ENCODE results near the gene KRTAP4-7.
"Not testable (repeated sequence)": the region's sequence is repeated elsewhere in the genome, so short reads cannot be mapped to it uniquely, and the experiment has no call there.

Gene KRTAP4-7

DNA sequence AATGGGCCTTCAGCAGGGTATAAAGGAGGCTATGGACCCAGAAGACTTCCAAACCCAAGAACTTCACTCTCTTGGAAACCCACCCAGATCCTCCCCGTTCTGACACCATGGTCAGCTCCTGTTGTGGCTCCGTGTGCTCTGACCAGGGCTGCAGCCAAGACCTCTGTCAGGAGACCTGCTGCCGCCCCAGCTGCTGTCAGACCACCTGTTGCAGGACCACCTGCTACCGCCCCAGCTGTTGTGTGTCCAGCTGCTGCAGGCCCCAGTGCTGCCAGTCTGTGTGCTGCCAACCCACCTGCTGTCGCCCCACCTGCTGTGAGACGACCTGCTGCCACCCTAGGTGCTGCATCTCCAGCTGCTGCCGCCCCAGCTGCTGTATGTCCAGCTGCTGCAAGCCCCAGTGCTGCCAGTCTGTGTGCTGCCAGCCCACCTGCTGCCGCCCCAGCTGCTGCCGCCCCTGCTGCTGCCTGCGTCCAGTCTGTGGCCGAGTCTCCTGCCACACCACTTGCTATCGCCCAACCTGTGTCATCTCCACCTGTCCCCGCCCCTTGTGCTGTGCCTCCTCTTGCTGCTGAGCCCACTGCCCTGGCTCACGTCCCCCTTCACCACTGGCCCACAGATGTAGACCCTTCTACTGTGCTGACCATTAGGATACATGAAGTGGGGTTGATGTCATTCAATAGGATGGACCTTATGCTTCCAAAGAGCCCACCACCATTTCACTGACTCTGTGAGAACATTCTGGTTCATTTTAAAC is at the start of gene KRTAP4-7:
Gene KRTAP4-7, plus strand, starts transcription at position 51 of the 757 bp plus-strand sequence. Its CDS starts 57 bp downstream, at position 108.
- not testable (repeated sequence) for DNase-seq (ENCODE audit: extremely low read depth in 1 of 2, low read depth in 1 of 2)

DNA sequence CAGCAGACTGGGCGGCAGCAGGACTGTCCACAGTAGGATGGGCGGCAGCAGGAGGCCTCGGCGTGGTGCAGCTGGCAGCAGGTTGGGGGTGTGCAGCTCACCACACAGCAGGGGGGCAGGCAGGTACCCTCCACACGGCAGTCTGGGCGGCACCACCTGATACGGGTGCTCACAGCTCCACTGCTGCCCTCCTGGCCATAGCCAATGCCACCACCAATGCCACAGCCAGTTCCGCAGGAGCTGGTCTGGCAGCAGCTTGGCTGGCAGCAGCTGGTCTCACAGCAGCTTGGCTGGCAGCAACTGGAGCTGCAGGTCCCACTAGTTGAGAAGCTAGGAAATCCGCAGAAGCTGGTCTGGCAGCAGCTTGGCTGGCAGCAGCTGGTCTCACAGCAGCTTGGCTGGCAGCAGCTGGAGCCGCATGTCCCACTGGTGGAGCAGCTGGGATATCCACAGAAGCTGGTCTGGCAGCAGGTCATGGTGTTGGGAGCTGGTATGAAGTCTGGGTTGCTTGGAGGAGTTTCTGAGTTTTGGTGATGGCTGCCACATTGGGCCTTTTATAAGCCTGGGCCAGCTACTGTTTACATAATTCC is 49.5 kb upstream of the KRTAP4-7 start, which contains the start of gene KRTAP1-3:
Gene KRTAP1-3, minus strand, starts transcription at position 529 of the 590 bp plus-strand sequence. Its CDS starts 53 bp downstream, at position 476.
- DNase-seq (ENCODE audit: extremely low read depth in 1 of 2, low read depth in 1 of 2), result not testable (repeated sequence)

DNA sequence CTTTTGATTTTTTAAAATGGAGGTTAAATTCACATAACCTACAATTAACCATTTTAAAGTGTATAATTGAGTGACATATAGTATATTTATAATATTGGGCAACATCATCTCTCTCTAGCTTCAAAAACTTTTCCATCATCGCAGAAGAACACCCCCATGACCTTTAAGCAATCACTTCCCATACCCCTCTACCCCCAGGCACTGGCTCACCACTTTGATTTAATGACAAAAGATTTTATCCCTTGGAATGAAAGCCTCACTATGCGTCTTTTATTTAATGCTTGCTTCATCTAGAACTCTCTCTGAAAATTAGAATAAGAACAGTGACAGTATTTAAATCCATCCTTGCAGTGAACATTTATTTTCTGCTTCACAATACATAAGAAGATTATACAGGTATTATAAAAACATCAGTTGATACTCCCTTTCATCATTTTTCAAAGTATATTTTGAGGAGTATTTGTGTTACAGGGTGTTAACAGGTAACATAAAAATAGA is 46.0 kb upstream of the KRTAP4-7 start:
- no peak for DNase-seq (ENCODE audit: extremely low read depth in 1 of 2, low read depth in 1 of 2)

GRCh38 chr17:41040783-41041571 is 43.0 kb upstream of the KRTAP4-7 start, which contains the start of gene KRTAP1-1:
Gene KRTAP1-1 (minus strand): TSS chr17:41041450. CDS start chr17:41041397, 53 bp downstream.
- not testable (repeated sequence) for DNase-seq (ENCODE audit: extremely low read depth in 1 of 2, low read depth in 1 of 2)

GRCh38 chr17:41042953-41043352 is 41.0 kb upstream of the KRTAP4-7 start:
- no peak for DNase-seq (ENCODE audit: extremely low read depth in 1 of 2, low read depth in 1 of 2)

DNA sequence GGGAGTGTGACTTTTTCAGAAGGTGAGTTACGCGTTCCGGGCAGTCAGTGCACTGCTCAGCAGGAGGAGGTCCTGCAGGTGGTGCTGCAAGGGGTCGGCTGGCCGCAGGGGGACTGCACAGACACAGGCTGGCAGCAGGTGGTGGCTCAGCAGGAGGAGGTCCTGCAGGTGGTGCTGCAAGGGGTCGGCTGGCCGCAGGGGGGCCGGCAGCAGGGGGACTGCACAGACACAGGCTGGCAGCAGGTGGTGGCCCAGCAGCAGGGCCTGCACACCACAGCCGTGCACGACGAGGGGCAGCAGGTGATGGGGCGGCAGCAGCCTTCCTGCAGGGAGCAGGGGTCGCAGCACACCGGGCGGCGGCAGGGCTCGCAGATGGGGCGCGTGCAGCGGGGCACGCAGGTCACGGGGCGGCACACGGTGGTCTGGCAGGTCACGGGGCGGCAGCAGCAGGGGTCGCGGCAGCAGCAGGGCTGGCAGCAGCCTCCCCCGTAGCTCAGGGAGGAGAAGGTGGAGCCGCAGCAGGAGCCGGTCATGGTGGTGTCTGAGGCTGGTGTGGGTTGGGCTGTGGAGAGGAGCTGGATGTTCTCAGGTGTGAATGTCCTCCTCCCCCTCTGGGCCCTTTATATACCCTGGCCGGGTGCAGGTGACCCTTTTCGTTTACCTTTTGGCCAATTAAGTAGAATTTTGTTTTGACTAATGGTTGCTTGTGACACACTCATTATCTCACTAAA is 37.0 kb upstream of the KRTAP4-7 start, which contains the start of gene KRTAP2-1:
Gene KRTAP2-1, minus strand, starts transcription at position 582 of the 731 bp plus-strand sequence. Its CDS starts 49 bp downstream, at position 533.
- not testable (repeated sequence) for DNase-seq (ENCODE audit: extremely low read depth in 1 of 2, low read depth in 1 of 2)

- DNase-seq (ENCODE audit: extremely low read depth in 1 of 2, low read depth in 1 of 2), result no peak
These were observed 35.5 kb upstream of the KRTAP4-7 start for GRCh38 chr17:41048441-41048840.

- no peak for DNase-seq (ENCODE audit: extremely low read depth in 1 of 2, low read depth in 1 of 2)
These were observed 34.8 kb upstream of the KRTAP4-7 start for GRCh38 chr17:41049110-41049509.

- no peak for DNase-seq (ENCODE audit: extremely low read depth in 1 of 2, low read depth in 1 of 2)
These were observed 31.4 kb upstream of the KRTAP4-7 start for GRCh38 chr17:41052566-41052965.

DNA sequence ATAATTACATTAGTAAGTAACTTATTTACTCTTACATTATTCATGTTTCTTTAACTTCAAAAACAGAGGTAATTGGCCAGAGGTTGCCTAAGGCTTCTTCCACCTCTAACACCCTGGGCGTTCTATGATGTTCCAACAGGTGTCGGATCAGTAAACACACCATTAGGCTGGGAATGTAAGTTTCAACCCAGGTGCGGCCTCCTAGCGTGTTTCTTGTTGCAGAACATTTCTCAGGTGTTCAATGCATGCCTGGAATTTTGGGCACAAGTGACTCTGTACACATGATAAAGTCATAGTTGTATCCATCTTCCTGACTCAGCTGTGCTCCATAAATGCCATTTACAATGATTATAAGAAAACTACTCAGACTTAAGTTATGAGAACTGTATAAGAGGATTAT is 29.9 kb upstream of the KRTAP4-7 start:
- DNase-seq (ENCODE audit: extremely low read depth in 1 of 2, low read depth in 1 of 2), result no peak

GRCh38 chr17:41054556-41054955 is 29.4 kb upstream of the KRTAP4-7 start:
- not testable (repeated sequence) for DNase-seq (ENCODE audit: extremely low read depth in 1 of 2, low read depth in 1 of 2)

GRCh38 chr17:41055130-41055529 is 28.8 kb upstream of the KRTAP4-7 start, which contains the start of gene KRTAP2-2:
Gene KRTAP2-2 (minus strand): TSS chr17:41055230. CDS start chr17:41055211, 19 bp downstream.
- DNase-seq (ENCODE audit: extremely low read depth in 1 of 2, low read depth in 1 of 2), result not testable (repeated sequence)

GRCh38 chr17:41057547-41057946 is 26.4 kb upstream of the KRTAP4-7 start:
- DNase-seq (ENCODE audit: extremely low read depth in 1 of 2, low read depth in 1 of 2), result no peak

DNA sequence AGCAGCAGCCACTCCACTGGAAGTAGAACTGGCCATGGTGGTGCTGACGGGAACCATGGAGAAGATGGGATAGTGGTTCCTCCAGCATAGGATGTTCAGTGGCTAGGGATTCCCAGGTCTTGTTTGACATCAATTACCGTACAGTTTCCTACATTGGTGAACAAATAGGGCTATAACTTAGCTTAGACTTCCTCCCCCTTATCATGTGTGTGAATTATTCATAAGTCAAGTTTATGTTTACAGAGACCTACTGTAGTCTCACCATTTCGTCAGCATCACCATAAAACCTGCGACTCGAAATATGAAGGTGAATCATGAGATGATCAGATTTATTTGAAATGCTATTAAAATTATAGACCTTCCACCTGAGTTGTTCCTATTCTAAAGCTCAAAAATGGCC is 25.2 kb upstream of the KRTAP4-7 start:
- no peak for DNase-seq (ENCODE audit: extremely low read depth in 1 of 2, low read depth in 1 of 2)

GRCh38 chr17:41059276-41060051 is 24.5 kb upstream of the KRTAP4-7 start:
- not testable (repeated sequence) for DNase-seq (ENCODE audit: extremely low read depth in 1 of 2, low read depth in 1 of 2)

- DNase-seq (ENCODE audit: extremely low read depth in 1 of 2, low read depth in 1 of 2), result no peak
These were observed 23.8 kb upstream of the KRTAP4-7 start, which contains the start of gene KRTAP2-3 for GRCh38 chr17:41060052-41060604. Gene KRTAP2-3 (minus strand): TSS chr17:41060114. CDS start chr17:41060050, 64 bp downstream.

GRCh38 chr17:41061964-41062363 is 22.0 kb upstream of the KRTAP4-7 start:
- no peak for DNase-seq (ENCODE audit: extremely low read depth in 1 of 2, low read depth in 1 of 2)

DNA sequence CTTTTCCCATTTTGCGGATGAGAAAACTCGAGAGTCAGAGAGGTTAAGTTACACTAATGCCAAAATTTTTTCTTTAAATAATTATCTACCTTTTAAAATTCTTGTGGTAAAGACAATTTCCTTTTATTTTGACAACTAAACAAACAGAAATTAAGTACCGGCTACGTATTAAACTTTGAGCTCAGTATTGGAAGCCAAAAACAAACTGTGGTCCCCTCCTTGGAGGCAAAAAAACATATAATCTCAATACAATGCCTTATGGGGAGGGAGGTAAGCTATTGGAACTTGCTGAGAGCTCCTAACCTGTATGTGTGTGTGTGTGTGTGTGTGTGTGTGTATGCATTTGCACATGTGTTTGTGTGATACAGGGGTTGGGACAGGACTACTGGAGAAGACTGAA is 20.5 kb upstream of the KRTAP4-7 start:
- no peak for DNase-seq (ENCODE audit: extremely low read depth in 1 of 2, low read depth in 1 of 2)

DNA sequence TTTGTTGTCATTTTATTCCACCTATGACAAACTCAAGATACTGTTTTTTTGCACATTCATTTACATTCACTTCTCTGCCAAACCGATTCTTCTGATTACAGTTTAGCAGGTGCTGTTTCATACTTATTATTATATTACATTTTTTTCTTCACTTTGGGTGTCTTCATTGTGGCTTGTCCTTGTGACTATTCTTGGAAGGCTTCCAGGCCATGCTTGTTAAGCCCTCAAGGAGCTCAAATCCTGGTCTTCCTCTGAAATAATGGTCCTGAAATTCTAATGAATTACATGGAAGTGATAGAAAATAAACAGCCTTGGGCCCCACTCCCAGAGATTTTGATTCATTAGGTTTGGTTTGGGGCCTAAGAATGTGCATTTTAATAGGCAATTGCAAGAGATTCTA is 19.6 kb upstream of the KRTAP4-7 start:
- no peak for DNase-seq (ENCODE audit: extremely low read depth in 1 of 2, low read depth in 1 of 2)

All from activated CD8-positive, alpha-beta memory T cell treated with anti-CD3 and anti-CD28 coated beads for 1 hour (primary cell).